Cerebellar nuclear complex (tissue), 1 donor: ENCODE data around the gene RING1.

Source experiments
- DNase-seq, 2 experiments: peaks; one replicate each; lab custom pipeline; 2025; lab: John Stamatoyannopoulos, UW

RING1 gene

DNA sequence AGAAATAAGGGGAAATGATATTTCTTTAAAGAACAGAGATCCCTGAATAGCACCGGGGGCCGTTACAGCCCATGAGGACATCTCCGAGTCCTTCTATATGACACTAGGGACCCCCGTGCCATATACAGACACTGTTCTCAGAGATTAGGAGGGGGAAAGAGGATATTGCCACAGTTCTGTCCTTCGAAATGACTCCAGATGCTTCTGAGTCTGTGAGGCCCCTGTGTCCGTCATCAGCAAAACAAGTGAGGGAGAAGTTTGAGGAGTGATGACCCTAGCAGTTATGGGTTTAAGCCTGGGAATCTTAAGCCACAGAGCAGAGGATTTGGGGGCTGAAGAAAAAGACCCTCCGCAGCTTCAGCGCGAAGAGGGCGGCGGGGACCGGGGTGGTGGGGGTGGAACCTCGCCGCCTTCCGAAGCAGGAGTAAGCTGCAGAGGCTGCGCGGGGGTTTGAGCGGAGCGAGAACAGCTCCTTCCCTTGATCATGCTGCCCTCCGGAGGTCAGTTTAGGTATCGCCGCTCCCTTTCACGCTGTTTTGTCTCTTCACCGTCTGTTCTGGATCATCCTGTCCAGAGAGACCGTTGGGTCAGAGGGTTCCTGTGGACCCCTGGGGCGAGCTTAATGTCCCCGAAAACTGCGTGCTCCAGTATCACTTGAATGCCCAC lies 39.8 kb downstream of the RING1 start:
- DNase-seq = peak in 1 of 2 experiments; percentile 49

- DNase-seq = no peak
Measured at GRCh38 chr6:33248643-33248931, 40.3 kb downstream of the RING1 start.

- DNase-seq = peak; percentile 97 to 99
Measured at GRCh38 chr6:33248932-33249731, 40.8 kb downstream of the RING1 start.

DNA sequence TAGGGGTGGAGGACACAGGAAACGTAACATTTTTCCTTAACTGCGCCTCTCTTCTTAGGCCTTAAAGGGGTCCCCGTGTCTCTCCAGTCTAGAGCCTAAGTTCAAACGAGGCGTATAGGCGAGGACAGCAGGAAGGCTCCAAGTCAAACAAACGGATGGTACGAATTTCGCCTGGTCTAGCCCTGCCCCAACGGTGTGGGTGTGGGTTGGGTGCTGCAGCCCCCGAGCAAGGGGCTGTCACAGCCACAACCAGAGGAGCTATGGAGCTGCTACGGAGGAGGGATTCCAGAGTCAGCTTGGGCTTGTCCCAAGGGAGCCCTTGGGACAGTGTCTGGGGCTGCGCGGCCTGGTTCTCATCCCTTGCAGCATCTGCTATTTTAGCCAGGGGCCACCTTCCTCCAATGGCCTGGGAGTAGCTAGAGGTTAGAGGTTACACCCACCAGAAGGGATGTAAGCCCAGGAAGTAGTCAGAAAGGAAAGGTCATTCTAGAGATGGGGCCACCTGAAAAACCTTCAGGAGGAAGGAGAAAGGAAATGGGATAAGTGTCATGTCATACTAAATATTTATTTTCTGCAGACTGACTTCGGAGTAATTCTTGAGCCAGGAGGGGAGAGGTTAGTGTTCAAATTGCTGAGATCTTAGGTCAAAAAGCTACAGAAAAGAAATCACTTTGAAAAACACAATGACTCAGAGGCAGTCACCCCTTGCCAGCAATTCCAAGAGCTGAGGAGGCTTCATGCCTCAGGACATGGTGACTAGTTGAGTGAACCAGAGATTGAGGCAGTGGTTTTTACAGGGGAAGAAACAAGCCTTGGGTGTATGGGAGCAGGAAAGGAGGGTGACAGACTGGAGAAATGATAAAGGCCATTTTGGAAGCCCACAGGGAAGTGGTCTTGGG lies 41.7 kb downstream of the RING1 start:
- no peak for DNase-seq

DNA sequence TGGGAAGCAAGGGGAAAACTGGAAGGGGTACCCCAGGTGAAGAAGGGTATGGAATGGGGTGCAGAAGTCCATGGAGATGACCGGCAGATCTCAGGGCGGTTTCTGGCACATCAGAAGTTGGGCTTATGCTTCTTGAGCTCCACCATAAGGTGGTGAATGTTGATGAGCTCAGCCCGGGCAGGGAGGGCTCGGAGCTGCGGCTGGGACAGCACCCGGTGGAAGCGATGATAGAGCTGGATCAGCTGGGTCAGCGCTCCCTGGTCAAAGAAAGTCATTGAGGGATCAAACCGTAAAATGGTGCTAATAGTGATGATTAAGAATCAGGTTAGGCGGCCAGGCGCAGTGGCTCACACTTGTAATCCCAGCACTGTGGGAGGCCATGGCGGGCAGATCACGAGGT lies 42.4 kb downstream of the RING1 start:
- DNase-seq = no peak

GRCh38 chr6:33251395-33252012 lies 43.2 kb downstream of the RING1 start:
- DNase-seq = no peak

DNA sequence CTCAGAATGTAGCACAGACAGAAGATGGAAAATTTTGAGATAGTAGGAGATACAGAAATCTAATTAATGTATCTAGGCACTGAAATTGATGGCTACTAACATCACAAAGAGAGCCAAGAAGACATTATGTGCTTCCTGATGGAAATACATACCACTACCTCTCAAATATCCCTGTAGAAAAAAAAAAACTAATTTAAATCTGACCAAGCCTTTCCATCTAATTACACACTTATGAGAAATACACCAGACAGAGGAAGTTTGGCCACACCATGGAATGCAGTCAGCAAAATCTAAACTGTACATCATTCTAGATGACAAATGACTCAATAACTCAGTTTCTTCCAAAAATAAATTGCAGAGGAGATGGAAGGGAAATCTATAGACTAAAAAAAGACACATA lies 44.5 kb downstream of the RING1 start:
- no peak for DNase-seq

DNA sequence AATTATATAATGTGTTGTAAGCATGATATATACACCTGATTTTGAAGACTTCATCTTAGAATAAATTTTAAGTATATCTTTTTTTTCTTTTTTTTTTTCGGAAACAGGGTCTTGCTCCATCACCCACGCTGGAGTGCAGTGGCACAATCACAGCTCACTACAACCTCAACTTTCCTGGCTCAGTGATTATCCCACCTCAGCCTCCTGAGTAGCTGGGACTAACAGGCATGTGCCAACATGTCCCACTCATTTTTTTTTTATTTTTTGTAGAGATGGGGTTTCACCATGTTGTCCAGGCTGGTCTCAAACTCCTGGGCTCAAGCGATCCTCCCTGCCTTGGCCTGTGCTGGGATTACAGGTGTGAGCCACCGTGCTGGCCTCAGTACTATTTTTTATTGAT lies 46.3 kb downstream of the RING1 start:
- DNase-seq = no peak

DNA sequence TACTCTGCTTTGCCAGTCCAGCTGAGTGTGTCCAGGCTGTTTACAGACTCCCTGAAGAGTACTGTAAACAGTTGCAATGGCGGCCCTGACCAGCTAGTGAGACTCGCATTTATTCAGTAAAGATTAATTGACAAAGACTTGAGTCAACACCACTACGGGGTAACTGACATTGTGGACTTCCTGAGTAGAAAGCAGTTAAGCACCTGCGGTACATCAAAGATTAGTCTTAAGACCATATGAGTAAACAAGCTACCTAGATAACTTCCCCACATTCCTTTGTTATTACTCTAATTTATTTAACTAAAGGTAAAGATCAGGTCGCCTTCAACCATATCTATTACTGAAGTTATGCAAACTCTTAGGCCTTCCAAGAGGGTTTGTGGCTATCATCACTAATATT lies 50.7 kb downstream of the RING1 start:
- DNase-seq = no peak
